K562 treated with DMSO at 1 percent for 48 hours (cell line): ENCODE measurements around the gene LMAN2. TPM values are rescaled to one million over a fixed set of nuclear protein-coding genes. Genes with fewer than 3 reads are reported as not detected.

Source experiments
- total RNA-seq: library from RNA; unstranded; fragments of 300-600 nt; gene quantifications from 2 replicates; pipeline ENCODE4 v1.2.3, GENCODE V29; 2022; ENCODE audit warnings: low replicate concordance; ENCODE audit errors: extremely low read depth

Gene LMAN2
- total RNA-seq, result 1,046 TPM in 1 of 2 replicates, not detected in the other

GRCh38 chr5:177351392-177352329 lies at the start of gene LMAN2:
Gene LMAN2 (minus strand): TSS chr5:177351668. CDS start chr5:177351647, 21 bp downstream.

GRCh38 chr5:177399997-177400868 lies 48.8 kb upstream of the LMAN2 start, which contains the start of gene PFN3:
Gene PFN3 (minus strand): TSS chr5:177400661. CDS start chr5:177400576, 85 bp downstream.

GRCh38 chr5:177384134-177384533 lies 32.7 kb upstream of the LMAN2 start, which contains the start of gene SLC34A1:
Gene SLC34A1 (plus strand): TSS chr5:177384434. CDS start chr5:177385742, 1,308 bp downstream.

GRCh38 chr5:177357459-177358351 lies 6.2 kb upstream of the LMAN2 start, which contains the start of gene RGS14:
Gene RGS14 (plus strand): TSS chr5:177357924. CDS start chr5:177358025, 101 bp downstream.

GRCh38 chr5:177311723-177312648 lies 39.5 kb downstream of the LMAN2 start, which contains the start of gene MXD3:
Gene MXD3 (minus strand): TSS chr5:177311898. CDS start chr5:177311830, 68 bp downstream.

GRCh38 chr5:177303121-177303924 lies 48.1 kb downstream of the LMAN2 start, which contains the start of the genes PRELID1 and RAB24:
Gene PRELID1 (plus strand): TSS chr5:177303799. CDS start chr5:177303986, 187 bp downstream.
Gene RAB24 (minus strand): TSS chr5:177303719. CDS start chr5:177303288, 431 bp downstream.

Other genes with a start within 250 kb of the LMAN2 start
- gene NSD1, start 217.9 kb downstream of the LMAN2 start, total RNA-seq, result not detected in 2 replicates
- gene RAB24, start 47.9 kb downstream of the LMAN2 start, total RNA-seq, result not detected in 2 replicates
- not detected in 2 replicates for gene PRELID1, start 47.9 kb downstream of the LMAN2 start, total RNA-seq
- gene MXD3, start 39.8 kb downstream of the LMAN2 start, total RNA-seq, result not detected in 2 replicates
- gene RGS14, start 6.3 kb upstream of the LMAN2 start, total RNA-seq, result not detected in 2 replicates
- not detected in 2 replicates for gene SLC34A1, start 32.8 kb upstream of the LMAN2 start, total RNA-seq
- not detected in 2 replicates for gene PFN3, start 49.0 kb upstream of the LMAN2 start, total RNA-seq
- not detected in 2 replicates for gene F12, start 57.9 kb upstream of the LMAN2 start, total RNA-seq
- not detected in 2 replicates for gene GRK6, start 75.0 kb upstream of the LMAN2 start, total RNA-seq
- not detected in 2 replicates for gene PRR7, start 95.1 kb upstream of the LMAN2 start, total RNA-seq
- not detected in 2 replicates for gene DBN1, start 122.0 kb upstream of the LMAN2 start, total RNA-seq
- gene PDLIM7, start 145.9 kb upstream of the LMAN2 start, total RNA-seq, result not detected in 2 replicates
- gene DOK3, start 158.2 kb upstream of the LMAN2 start, total RNA-seq, result not detected in 2 replicates
- not detected in 2 replicates for gene DDX41, start 165.3 kb upstream of the LMAN2 start, total RNA-seq
- not detected in 2 replicates for gene FAM193B, start 202.9 kb upstream of the LMAN2 start, total RNA-seq
- gene TMED9, start 240.5 kb upstream of the LMAN2 start, total RNA-seq, result 295 TPM in 1 of 2 replicates, not detected in the other
- not detected in 2 replicates for gene B4GALT7, start 248.5 kb upstream of the LMAN2 start, total RNA-seq